Measurements from ENCODE around the gene NDUFA11. TPM values are rescaled to one million over a fixed set of nuclear protein-coding genes. Genes with fewer than 3 reads are reported as not detected.

NDUFA11 gene
- total and polyA plus RNA-seq, 2 of the 4 experiments (the other 2 are of a cell fraction): 375 to 1,276 TPM

DNA sequence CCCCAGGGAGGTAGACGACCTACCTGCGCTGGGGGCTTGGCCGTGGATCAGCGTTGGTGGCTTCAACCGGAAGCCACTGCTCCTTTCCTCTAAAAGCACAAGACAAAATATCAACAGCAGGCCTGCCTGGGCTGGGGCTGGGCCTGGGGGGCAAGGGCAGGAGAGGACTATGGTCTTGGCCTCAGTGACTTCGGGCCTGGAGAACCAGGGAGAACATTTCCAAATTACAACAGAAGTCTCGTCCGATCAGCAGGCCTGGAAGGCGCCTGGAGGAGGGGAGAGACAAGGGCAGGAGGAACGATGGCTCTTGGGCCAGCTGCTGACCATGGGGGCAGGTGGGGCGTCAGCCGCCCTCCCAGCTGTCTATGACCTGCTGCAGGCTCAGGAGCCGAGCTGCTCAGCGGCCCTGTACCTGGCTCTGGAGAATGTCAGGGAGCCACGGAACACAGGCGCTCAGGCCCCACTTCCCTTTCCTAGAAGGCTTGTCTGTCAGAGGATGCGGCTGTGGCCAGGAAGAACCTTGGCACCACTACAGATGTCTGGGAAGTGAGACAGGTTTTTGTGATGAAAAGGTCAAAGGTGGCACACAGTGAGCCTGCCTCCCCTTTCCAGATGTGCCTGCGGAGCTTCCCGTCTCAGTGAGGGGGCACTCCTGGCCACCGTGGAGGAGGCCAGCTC is 29.9 kb upstream of the NDUFA11 start:
- POLR2A ChIA-PET (ENCODE audit: unreplicated experiment): no interaction called here
- Histone ChIP-seq H4K20me1 (ENCODE audit: insufficient read depth, low read length) (peaks cover 34% of the 10 kb centered on the region), H3K9me3 (ENCODE audit: control insufficient read depth, insufficient read depth, low read length) (no peaks in the 10 kb centered on the region)
- TF ChIP-seq POLR2A (IDR thresholded peaks at IDR 0.05; ENCODE audit: low read depth, low read length) (no peak), MAZ (IDR thresholded peaks at IDR 0.05; ENCODE audit: borderline replicate concordance, low read depth, low read length) (no peak), NFE2L2 (IDR thresholded peaks at IDR 0.05; ENCODE audit: low read depth, low read length) (no peak), MAFK (IDR thresholded peaks at IDR 0.05; ENCODE audit: low read depth, low read length) (no peak), BHLHE40 (IDR thresholded peaks at IDR 0.05; ENCODE audit: low read depth, low read length) (no peak), MXI1 (IDR thresholded peaks at IDR 0.05; ENCODE audit: borderline replicate concordance, low read depth, low read length) (no peak), RFX5 (IDR thresholded peaks at IDR 0.05; ENCODE audit: low read depth, low read length) (no peak), ELK1 (IDR thresholded peaks at IDR 0.05; ENCODE audit: borderline replicate concordance, low read depth, low read length) (no peak), FOS (IDR thresholded peaks at IDR 0.05; ENCODE audit: low read depth, low read length) (no peak), RCOR1 (IDR thresholded peaks at IDR 0.05; ENCODE audit: insufficient replicate concordance, low read length) (no peak), CHD1 (IDR thresholded peaks at IDR 0.05; ENCODE audit: low read depth, low read length) (no peak), RAD21 (IDR thresholded peaks at IDR 0.05; ENCODE audit: low read length) (no peak), SMC3 (IDR thresholded peaks at IDR 0.05; ENCODE audit: low read depth, low read length) (no peak)
- TF ChIP-seq, protein P1, sequence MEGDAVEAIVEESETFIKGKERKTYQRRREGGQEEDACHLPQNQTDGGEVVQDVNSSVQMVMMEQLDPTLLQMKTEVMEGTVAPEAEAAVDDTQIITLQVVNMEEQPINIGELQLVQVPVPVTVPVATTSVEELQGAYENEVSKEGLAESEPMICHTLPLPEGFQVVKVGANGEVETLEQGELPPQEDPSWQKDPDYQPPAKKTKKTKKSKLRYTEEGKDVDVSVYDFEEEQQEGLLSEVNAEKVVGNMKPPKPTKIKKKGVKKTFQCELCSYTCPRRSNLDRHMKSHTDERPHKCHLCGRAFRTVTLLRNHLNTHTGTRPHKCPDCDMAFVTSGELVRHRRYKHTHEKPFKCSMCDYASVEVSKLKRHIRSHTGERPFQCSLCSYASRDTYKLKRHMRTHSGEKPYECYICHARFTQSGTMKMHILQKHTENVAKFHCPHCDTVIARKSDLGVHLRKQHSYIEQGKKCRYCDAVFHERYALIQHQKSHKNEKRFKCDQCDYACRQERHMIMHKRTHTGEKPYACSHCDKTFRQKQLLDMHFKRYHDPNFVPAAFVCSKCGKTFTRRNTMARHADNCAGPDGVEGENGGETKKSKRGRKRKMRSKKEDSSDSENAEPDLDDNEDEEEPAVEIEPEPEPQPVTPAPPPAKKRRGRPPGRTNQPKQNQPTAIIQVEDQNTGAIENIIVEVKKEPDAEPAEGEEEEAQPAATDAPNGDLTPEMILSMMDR (conservative IDR thresholded peaks at IDR 0.05; ENCODE audit: low read depth, low read length): no peak
- TF ChIP-seq, protein P2, sequence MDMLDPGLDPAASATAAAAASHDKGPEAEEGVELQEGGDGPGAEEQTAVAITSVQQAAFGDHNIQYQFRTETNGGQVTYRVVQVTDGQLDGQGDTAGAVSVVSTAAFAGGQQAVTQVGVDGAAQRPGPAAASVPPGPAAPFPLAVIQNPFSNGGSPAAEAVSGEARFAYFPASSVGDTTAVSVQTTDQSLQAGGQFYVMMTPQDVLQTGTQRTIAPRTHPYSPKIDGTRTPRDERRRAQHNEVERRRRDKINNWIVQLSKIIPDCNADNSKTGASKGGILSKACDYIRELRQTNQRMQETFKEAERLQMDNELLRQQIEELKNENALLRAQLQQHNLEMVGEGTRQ (IDR thresholded peaks at IDR 0.05; ENCODE audit: low read depth, low read length): no peak

More for the DNA sequence above, 29.9 kb upstream of the NDUFA11 start:
- Histone ChIP-seq H3K4me2 (ENCODE audit: low read depth, low read length) (no peak overlapping the region), H2BK15ac (ENCODE audit: low read depth, low read length) (peak overlapping the region; percentile 81; the same call in 2 of the 3 replicates), H2AFZ (replicated peaks; ENCODE audit: low read length, poor library complexity) (no peak overlapping the region), H2AK9ac (replicated peaks; ENCODE audit: low read depth, low read length, poor library complexity) (peak overlapping the region; percentile 60), H2AK5ac (ENCODE audit: low read depth, low read length) (peak overlapping the region; percentile 99), H4K5ac (ENCODE audit: low read depth, low read length) (peak overlapping the region; percentile 19; the same call in 1 of the 2 replicates), H3K27ac (ENCODE audit: insufficient read depth, low read length) (peak overlapping the region; percentile 69), H4K91ac (ENCODE audit: insufficient read depth, low read depth, low read length) (peak overlapping the region; percentile 84), H3K18ac (ENCODE audit: low read depth, low read length) (peak overlapping the region; percentile 14; the same call in 1 of the 2 replicates), H3K23ac (ENCODE audit: low read depth, low read length) (no peak overlapping the region), H3K36me3 (ENCODE audit: control insufficient read depth, insufficient read depth, low read length) (peaks cover 52% of the 10 kb centered on the region), H2BK20ac (ENCODE audit: low read depth, low read length) (no peak overlapping the region), H2BK120ac (ENCODE audit: low read depth, low read length) (peak overlapping the region; percentile 86), H3K56ac (ENCODE audit: extremely low read depth, insufficient read depth, low read length) (no peak overlapping the region), H4K8ac (ENCODE audit: low read depth in 2 of 2, low read length in 2 of 2) (peak overlapping the region in 1 of 2 experiments; percentile 24; a peak in 1 of 4 replicates), H3K9me1 (ENCODE audit: insufficient read depth, low read length) (peaks cover 34% of the 10 kb centered on the region), H3K27me3 (ENCODE audit: control insufficient read depth, insufficient read depth, low read length) (no peaks in the 10 kb centered on the region), H3K4me3 (ENCODE audit: insufficient read depth, low read depth, low read length) (no peak overlapping the region), H3K9ac (ENCODE audit: low read depth, low read length) (no peak overlapping the region; the same call in 1 of the 2 replicates), H3K79me1 (ENCODE audit: low read depth in 1 of 2, low read length in 2 of 2) (peaks cover 32 to 76% of the 10 kb centered on the region in 2 experiments; a peak in 3 of 4 replicates), H3K4ac (ENCODE audit: low read depth, low read length) (peak overlapping the region; percentile 94), H3K14ac (replicated peaks; ENCODE audit: low read depth, low read length) (peak overlapping the region; percentile 94), H2BK5ac (ENCODE audit: low read depth, low read length, poor library complexity, severe bottlenecking) (peak overlapping the region; percentile 74), H3K4me1 (ENCODE audit: control insufficient read depth, insufficient read depth, low read length) (peaks cover 32% of the 10 kb centered on the region)
- 82% methylated on average over 12 of the region's 20 CpGs; no CpG with 5 or more reads in 1 of the 2 experiments for WGBS, 2 experiments (ENCODE audit: extremely low coverage in 2 of 2, insufficient read length in 1 of 2)
- CTCF ChIA-PET: no interaction called here
- BruUV-seq (replicated peaks): no TSS peak
- DNase-seq (no peak), ATAC-seq (ENCODE audit: low read depth) (no peak)
- intact Hi-C loops (cut with micrococcal nuclease): loop anchor here (2.0 kb wide), 1 partner anchor 29 kb away; the partner anchor contains the start of gene VMAC
- dilution Hi-C loops (cut with HindIII; ENCODE audit: low sequenced_read_pairs, unreplicated experiment): no loop called here
- in situ Hi-C loops (cut with MboI; ENCODE audit: low sequenced_read_pairs): no loop called here
